Kidney epithelial cell (primary cell): ENCODE measurements around the gene PMEPA1. TPM values are rescaled to one million over a fixed set of nuclear protein-coding genes. Genes with fewer than 3 reads are reported as not detected.

Experiments used
- DNase-seq: peaks from one replicate; pipeline ENCODE4 v3.0.0-alpha.2; 2010; ENCODE audit warnings: low read depth
- H3K27me3 ChIP-seq: 2 replicates; pipeline ENCODE4 v1.6.0; 2011; ENCODE audit warnings: low read length; ENCODE audit not compliant: control insufficient read depth, insufficient read depth
- H3K36me3 ChIP-seq: 2 replicates; pipeline ENCODE4 v1.5.1; 2011; ENCODE audit warnings: low read length; ENCODE audit not compliant: control insufficient read depth, insufficient read depth
- H3K4me3 ChIP-seq: 2 replicates; pipeline ENCODE4 v1.5.1; 2011; ENCODE audit warnings: low read depth, mild to moderate bottlenecking, control low read depth, low read length
- total RNA-seq: library from RNA; depleted of rRNA; stranded (reverse); fragments of >200 nt; gene quantifications from 2 replicates; pipeline ENCODE4 v1.2.3, GENCODE V29; 2015
- TF ChIP-seq, protein P1 (sequence below): IDR thresholded peaks from 2 replicates; pipeline ENCODE4 v1.5.1; 2011; ENCODE audit warnings: mild to moderate bottlenecking, moderate library complexity, low read length, control low read depth, inconsistent platforms; ENCODE audit not compliant: insufficient read depth, poor library complexity, severe bottlenecking

Gene PMEPA1
- total RNA-seq, 1 donor from 2014 or later: 244 TPM

DNA sequence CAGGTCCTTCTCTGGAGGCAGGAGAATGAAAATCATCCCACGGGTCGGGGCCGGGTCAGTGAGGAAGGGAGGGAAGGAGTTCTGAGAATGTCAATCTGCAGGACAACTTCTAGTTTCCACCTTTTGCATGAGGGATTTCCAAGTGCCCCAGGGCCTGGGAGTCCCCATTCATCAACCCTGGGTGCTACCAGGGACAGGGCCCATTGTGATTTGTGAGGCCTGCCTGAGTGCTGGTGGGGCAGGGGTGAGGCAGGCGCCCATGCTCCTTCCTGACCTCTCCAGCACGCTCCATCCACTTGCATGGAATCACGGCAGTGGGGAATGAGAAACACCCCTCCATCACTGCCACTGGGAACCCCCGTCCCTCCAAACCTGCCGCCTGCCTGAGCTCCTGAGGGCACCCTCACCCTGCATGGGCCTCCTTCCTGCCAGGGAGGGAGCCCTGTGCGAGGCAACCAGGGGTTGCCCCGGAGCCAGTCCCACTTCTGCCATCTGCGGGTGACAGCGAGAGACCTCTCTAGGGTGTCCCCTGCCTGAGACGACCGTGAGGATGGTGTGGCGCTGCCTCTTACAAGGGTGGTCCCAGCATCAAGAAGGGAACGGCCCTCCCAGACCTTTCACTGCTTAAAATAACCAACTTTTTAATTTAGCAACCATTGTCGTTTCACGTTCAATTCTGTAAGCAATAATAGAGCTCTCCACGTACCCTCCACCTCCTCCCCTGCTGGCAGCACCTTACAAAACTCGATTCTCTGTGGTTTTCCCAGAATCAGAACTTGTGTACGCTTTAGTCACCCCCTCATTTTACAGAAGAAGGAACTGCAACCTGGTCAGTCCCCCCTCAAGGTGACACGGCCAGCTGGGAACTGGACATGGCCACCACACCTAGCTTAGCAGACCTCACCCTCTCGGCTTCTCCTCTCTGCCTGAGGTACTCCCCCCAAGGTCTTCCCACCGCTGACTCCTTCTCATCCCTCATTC lies 28.6 kb downstream of the PMEPA1 start:
- Histone ChIP-seq H3K27me3 (no peaks in the 10 kb centered on the region), H3K4me3 (no peak overlapping the region), H3K36me3 (peaks cover 3% of the 10 kb centered on the region)
- TF ChIP-seq, protein P1, sequence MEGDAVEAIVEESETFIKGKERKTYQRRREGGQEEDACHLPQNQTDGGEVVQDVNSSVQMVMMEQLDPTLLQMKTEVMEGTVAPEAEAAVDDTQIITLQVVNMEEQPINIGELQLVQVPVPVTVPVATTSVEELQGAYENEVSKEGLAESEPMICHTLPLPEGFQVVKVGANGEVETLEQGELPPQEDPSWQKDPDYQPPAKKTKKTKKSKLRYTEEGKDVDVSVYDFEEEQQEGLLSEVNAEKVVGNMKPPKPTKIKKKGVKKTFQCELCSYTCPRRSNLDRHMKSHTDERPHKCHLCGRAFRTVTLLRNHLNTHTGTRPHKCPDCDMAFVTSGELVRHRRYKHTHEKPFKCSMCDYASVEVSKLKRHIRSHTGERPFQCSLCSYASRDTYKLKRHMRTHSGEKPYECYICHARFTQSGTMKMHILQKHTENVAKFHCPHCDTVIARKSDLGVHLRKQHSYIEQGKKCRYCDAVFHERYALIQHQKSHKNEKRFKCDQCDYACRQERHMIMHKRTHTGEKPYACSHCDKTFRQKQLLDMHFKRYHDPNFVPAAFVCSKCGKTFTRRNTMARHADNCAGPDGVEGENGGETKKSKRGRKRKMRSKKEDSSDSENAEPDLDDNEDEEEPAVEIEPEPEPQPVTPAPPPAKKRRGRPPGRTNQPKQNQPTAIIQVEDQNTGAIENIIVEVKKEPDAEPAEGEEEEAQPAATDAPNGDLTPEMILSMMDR: no peak
- no peak for DNase-seq

DNA sequence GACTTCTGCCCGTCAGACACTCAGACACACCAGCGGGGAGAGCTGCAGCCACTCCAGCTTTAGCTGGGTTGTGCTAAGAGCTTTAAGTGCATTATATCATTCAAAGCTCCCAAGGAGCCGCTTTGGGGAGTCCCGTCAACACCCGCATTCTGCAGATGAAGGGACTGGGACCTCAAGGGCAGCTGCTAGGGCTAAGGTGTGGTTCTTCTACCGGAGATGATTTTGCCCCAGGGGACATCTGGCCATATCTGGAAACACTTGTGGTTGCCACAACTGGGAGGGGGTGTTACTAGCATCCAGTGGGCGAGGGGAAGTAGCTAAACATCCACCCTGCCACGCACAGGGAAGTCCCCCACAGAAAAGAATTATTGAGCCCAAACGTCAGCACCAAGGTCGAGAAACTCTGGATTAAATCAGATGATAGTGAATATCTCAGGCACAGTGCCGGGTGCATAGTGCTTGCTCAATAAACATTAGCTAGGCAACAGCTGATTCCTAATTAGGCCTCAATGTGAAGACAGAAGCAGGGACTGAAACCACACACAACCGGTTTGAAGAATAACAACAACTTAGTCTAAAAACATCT lies 29.6 kb downstream of the PMEPA1 start:
- DNase-seq: no peak

DNA sequence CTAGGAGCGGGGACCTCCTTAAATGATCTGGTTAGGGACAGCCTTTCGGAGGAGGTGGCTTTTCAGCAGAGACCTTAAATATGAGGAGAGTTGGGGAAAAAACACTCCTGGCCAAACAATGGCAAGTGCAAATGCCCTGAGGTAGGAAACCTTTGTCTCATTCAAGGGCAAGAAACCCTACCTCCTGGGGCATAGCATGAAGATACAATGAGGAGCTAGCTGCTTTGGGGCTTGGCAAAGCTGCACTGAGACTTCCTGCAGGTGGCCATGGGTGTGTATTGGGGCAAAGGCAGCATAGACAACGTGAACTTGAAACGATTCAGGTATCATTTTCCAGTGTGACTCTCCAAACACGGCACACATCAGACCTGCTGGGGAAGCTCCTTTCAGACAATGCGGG lies 30.7 kb downstream of the PMEPA1 start:
- DNase-seq: no peak
- TF ChIP-seq, protein P1: no peak
- Histone ChIP-seq H3K36me3 (peaks cover 3% of the 10 kb centered on the region), H3K27me3 (no peaks in the 10 kb centered on the region), H3K4me3 (no peak overlapping the region)

More for the DNA sequence above, 29.6 kb downstream of the PMEPA1 start:
- Histone ChIP-seq H3K36me3 (peaks cover 3% of the 10 kb centered on the region), H3K4me3 (no peak overlapping the region), H3K27me3 (no peaks in the 10 kb centered on the region)
- TF ChIP-seq, protein P1: no peak

DNA sequence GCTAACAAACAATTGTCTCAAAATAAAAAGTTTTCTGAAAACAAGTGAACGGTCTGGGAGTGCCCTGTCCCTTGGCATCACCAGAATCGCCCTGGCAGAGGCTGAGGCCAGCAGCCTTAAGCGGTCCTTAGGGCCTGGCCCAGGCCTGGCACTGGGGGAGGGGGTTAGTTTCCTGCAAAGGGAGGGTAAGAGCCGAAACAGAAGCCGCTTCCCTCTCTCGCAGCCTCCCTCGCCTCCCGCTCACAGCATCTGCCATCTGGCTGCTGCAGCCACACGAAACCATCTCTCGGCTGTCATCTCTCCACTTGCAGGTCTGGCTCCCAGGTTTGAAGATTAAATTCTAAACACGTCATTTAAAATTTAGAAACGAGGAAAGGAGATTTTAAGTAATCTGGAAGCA lies 31.5 kb downstream of the PMEPA1 start:
- H3K4me3 ChIP-seq: no peak overlapping the region
- H3K36me3 ChIP-seq: peaks cover 3% of the 10 kb centered on the region
- no peaks in the 10 kb centered on the region for H3K27me3 ChIP-seq
- TF ChIP-seq, protein P1: no peak
- DNase-seq: no peak

- Histone ChIP-seq H3K4me3 (no peak overlapping the region), H3K36me3 (peaks cover 3% of the 10 kb centered on the region), H3K27me3 (no peaks in the 10 kb centered on the region)
- TF ChIP-seq, protein P1: no peak
- DNase-seq: no peak
Observed at GRCh38 chr20:57677584-57677982, 32.2 kb downstream of the PMEPA1 start.
